GM23338 (cell line): ENCODE data around the gene POU2AF3. TPM values are rescaled to one million over a fixed set of nuclear protein-coding genes. Genes with fewer than 3 reads are reported as not detected.

Source experiments
- ATAC-seq: fragments of 200-7000 bp; cut with Tn5 transposase; 3 replicates; pipeline ENCODE4 v1.9.1; 2020
- DNase-seq: peaks from one replicate; pipeline ENCODE4 v3.0.0-alpha.2; 2015; ENCODE audit warnings: low spot score
- H2AFZ ChIP-seq: fragments of 200-600 bp; sonication (generic); 2 replicates; pipeline ENCODE4 v1.8.0; 2016; ENCODE audit warnings: antibody characterized with exemption, mild to moderate bottlenecking, moderate library complexity
- H3F3A ChIP-seq: fragments of 200-600 bp; sonication (generic); replicated peaks from 2 replicates; pipeline ENCODE4 v1.8.0; 2017; ENCODE audit warnings: antibody characterized with exemption, mixed run types, low read depth
- H3K27ac ChIP-seq: fragments of 200-600 bp; sonication (generic); 2 replicates; pipeline ENCODE4 v1.6.1; 2016; ENCODE audit warnings: low read depth
- H3K27me3 ChIP-seq: fragments of 200-600 bp; sonication (generic); 2 replicates; pipeline ENCODE4 v1.8.0; 2016; ENCODE audit warnings: mild to moderate bottlenecking, mixed run types, moderate library complexity; ENCODE audit not compliant: insufficient read depth
- H3K36me3 ChIP-seq: fragments of 200-600 bp; sonication (generic); 2 replicates; pipeline ENCODE4 v1.8.0; 2016; ENCODE audit warnings: mild to moderate bottlenecking; ENCODE audit not compliant: insufficient read depth
- H3K4me1 ChIP-seq: fragments of 200-600 bp; sonication (generic); 2 replicates; pipeline ENCODE4 v1.8.0; 2016; ENCODE audit warnings: mild to moderate bottlenecking, moderate library complexity; ENCODE audit not compliant: insufficient read depth
- H3K4me2 ChIP-seq: fragments of 200-600 bp; sonication (generic); 2 replicates; pipeline ENCODE4 v1.7.1; 2017; ENCODE audit warnings: mixed run types
- H3K4me3 ChIP-seq: fragments of 200-600 bp; sonication (generic); 2 replicates; pipeline ENCODE4 v1.6.1; 2016; ENCODE audit warnings: mixed run types
- H3K79me2 ChIP-seq: fragments of 200-600 bp; sonication (generic); replicated peaks from 2 replicates; pipeline ENCODE4 v1.8.0; 2017; ENCODE audit warnings: mild to moderate bottlenecking; ENCODE audit not compliant: insufficient read depth
- H3K9me2 ChIP-seq: fragments of 200-600 bp; sonication (generic); 2 replicates; pipeline ENCODE4 v1.8.0; 2017; ENCODE audit not compliant: insufficient read depth
- H4K20me1 ChIP-seq: fragments of 200-600 bp; sonication (generic); replicated peaks from 2 replicates; pipeline ENCODE4 v1.8.0; 2017; ENCODE audit warnings: mild to moderate bottlenecking; ENCODE audit not compliant: insufficient read depth
- H3K27ac Mint-ChIP-seq: 2 replicates; pipeline ENCODE4 v1.8.0; 2020; ENCODE audit warnings: inconsistent platforms, mild to moderate bottlenecking, moderate library complexity, mixed read lengths
- H3K27me3 Mint-ChIP-seq: 3 replicates; pipeline ENCODE4 v1.8.0; 2022; ENCODE audit warnings: low read depth, mild to moderate bottlenecking, moderate library complexity, mixed read lengths, inconsistent platforms; ENCODE audit not compliant: insufficient read depth, poor library complexity
- H3K36me3 Mint-ChIP-seq: 3 replicates; pipeline ENCODE4 v1.8.0; 2021; ENCODE audit warnings: low read depth, mild to moderate bottlenecking, inconsistent platforms, moderate library complexity, mixed read lengths
- H3K4me1 Mint-ChIP-seq: 3 replicates; pipeline ENCODE4 v1.8.0; 2020; ENCODE audit warnings: mild to moderate bottlenecking, inconsistent platforms, mixed read lengths
- H3K4me3 Mint-ChIP-seq: 3 replicates; pipeline ENCODE4 v1.8.0; 2021; ENCODE audit warnings: moderate library complexity, mild to moderate bottlenecking, inconsistent platforms, mixed read lengths
- H3K9me3 Mint-ChIP-seq: 3 replicates; pipeline ENCODE4 v1.8.0; 2020; ENCODE audit warnings: moderate library complexity, mild to moderate bottlenecking, inconsistent platforms, mixed read lengths
- CREB1 ChIP-seq: fragments of 250-450 bp; sonication (Bioruptor Pico); IDR thresholded peaks from 2 replicates; pipeline ENCODE4 v1.5.0; 2020; ENCODE audit warnings: low read depth, mild to moderate bottlenecking, moderate library complexity
- EZH2phosphoT487 ChIP-seq: fragments of 200-600 bp; sonication (generic); IDR thresholded peaks from one replicate; pipeline ENCODE4 v1.8.1; 2018; ENCODE audit warnings: antibody characterized with exemption; ENCODE audit not compliant: unreplicated experiment
- JUNB ChIP-seq: IDR thresholded peaks from one replicate; pipeline ENCODE4 v1.6.1; 2016; ENCODE audit warnings: antibody characterized with exemption; ENCODE audit not compliant: unreplicated experiment
- NANOG ChIP-seq: IDR thresholded peaks from 2 replicates; pipeline ENCODE4 v1.6.1; 2016; ENCODE audit warnings: antibody characterized with exemption, borderline replicate concordance
- POLR2AphosphoS5 ChIP-seq: IDR thresholded peaks from 2 replicates; pipeline ENCODE4 v1.6.1; 2016; ENCODE audit warnings: antibody characterized with exemption, low read depth
- ZNF331 ChIP-seq: fragments of 250-450 bp; sonication (Bioruptor Pico); IDR thresholded peaks from 2 replicates; pipeline ENCODE4 v1.5.0; 2020; ENCODE audit warnings: low read depth, mild to moderate bottlenecking, moderate library complexity
- polyA plus RNA-seq: library from polyadenylated mRNA; unstranded; fragments of >200 nt; fragmentation: Nextera tagmentation; extraction: Ambion mirVana; gene quantifications from 2 replicates; pipeline ENCODE4 v1.2.1, GENCODE V29; 2016
- total RNA-seq: library from RNA; depleted of rRNA; stranded (reverse); fragments of >200 nt; shearing (Covaris generic); gene quantifications from 2 replicates; pipeline ENCODE4 v1.2.3, GENCODE V29; 2014
- TF ChIP-seq, protein P1 (sequence below): IDR thresholded peaks from 2 replicates; pipeline ENCODE4 v1.6.1; 2016; ENCODE audit warnings: antibody characterized with exemption
- TF ChIP-seq, protein P2 (sequence below): IDR thresholded peaks from one replicate; pipeline ENCODE4 v1.6.1; 2018; ENCODE audit warnings: antibody characterized with exemption; ENCODE audit not compliant: unreplicated experiment
- TF ChIP-seq, protein P3 (sequence below), 2 experiments: fragments of 200-600 bp in 1 of 2; sonication (generic) in 1 of 2; conservative IDR thresholded peaks; 2 replicates each; pipeline versions ENCODE4 v1.5.1 to v1.6.1; 2016 to 2017; ENCODE audit warnings: antibody characterized with exemption in 2 of 2, low read depth in 2 of 2, mild to moderate bottlenecking in 2 of 2, moderate library complexity in 1 of 2

POU2AF3 gene
- total and polyA plus RNA-seq, 2 experiments from 2014 or later, result 2.7 to 3.4 TPM

DNA sequence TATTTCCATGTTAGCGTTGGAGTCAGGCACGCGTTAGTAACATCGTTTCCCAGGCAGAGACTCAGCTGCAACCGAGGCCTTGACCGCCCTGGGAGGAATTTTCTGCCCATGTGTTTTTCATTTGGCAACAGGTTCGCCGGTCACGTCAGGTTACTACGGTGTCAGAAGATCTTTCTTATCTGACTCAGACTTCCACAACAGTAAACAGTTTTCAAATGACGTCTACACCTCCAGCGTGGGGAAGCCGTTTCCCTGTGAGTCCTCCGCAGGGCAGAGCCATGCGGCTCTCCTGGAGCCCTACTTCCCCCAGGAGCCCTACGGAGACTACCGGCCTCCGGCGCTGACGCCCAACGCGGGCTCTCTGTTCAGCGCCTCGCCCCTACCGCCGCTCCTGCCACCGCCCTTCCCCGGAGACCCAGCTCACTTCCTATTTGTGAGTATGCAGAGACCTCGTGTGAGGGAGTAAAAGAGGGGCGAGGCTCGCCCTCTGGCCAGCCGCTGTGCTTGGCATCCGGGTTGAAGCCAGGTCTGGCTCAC lies 14.3 kb upstream of the POU2AF3 start:
- ATAC-seq (peak; percentile 84), DNase-seq (peak; percentile 36)
- H3K27ac Mint-ChIP-seq, result no peak overlapping the region

DNA sequence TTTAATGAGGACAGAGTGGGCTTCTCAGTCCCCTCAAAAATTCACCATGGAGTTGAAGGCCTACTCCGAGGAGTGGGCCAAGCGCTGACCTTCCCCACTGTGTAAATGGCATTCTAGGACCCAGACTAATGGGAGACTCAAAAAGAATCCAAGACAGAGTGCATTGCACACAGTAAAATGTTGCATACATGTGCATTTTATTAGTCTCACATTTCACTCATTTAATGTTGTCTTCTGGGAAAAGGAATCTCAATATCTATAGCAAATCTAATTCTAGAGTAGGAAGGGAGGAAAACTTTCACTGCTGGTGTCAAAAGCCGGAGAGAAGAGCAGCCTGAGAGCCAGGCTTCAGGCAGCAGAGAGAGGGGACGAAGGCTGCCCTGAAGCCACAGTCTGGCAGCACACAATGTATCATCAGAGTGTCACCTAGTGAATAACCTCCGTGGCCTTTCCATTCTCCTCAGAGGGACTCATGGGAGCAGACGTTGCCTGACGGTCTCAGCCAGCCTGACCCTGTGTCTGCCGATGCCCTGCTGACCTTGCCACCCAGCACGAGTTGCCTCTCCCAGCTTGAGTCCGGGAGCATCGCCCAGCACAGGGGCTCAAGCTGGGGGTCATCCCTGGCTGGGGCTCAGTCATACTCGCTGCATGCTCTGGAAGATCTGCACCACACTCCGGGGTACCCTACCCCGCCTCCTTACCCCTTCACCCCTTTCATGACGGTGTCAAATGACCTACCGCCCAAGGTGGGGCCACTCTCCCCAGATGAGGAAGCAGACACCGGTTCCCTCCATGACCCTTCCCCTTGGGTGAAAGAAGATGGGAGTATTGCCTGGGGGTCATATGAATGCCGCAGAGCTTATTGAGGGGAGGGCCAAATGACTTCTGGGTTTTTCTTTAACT lies 12.9 kb upstream of the POU2AF3 start:
- Histone ChIP-seq H3K27ac (no peak overlapping the region), H3K79me2 (no peaks in the 10 kb centered on the region), H3K9me2 (no peaks in the 10 kb centered on the region), H2AFZ (0 out of 2 replicates have a peak overlapping the region, but pooled peaks have one; percentile 72), H3K27me3 (no peaks in the 10 kb centered on the region), H3K4me2 (no peak overlapping the region), H3F3A (no peaks in the 10 kb centered on the region), H3K4me1 (no peaks in the 10 kb centered on the region), H3K4me3 (no peak overlapping the region), H4K20me1 (no peaks in the 10 kb centered on the region), H3K36me3 (no peaks in the 10 kb centered on the region)
- no peaks in the 10 kb centered on the region for H3K27me3 Mint-ChIP-seq
- DNase-seq (no peak), ATAC-seq (no peak)
- no peaks in the 10 kb centered on the region for H3K9me3 Mint-ChIP-seq
- H3K4me1 Mint-ChIP-seq, result peaks cover 5% of the 10 kb centered on the region; the same call in 1 of the 3 replicates
- no peak overlapping the region for H3K4me3 Mint-ChIP-seq
- H3K36me3 Mint-ChIP-seq, result no peaks in the 10 kb centered on the region
- no peak overlapping the region for H3K27ac Mint-ChIP-seq
- TF ChIP-seq JUNB (no peak), CREB1 (CRISPR knock-in tag) (no peak), EZH2phosphoT487 (no peak), NANOG (no peak), ZNF331 (CRISPR knock-in tag) (no peak), POLR2AphosphoS5 (no peak)
- TF ChIP-seq, protein P1, sequence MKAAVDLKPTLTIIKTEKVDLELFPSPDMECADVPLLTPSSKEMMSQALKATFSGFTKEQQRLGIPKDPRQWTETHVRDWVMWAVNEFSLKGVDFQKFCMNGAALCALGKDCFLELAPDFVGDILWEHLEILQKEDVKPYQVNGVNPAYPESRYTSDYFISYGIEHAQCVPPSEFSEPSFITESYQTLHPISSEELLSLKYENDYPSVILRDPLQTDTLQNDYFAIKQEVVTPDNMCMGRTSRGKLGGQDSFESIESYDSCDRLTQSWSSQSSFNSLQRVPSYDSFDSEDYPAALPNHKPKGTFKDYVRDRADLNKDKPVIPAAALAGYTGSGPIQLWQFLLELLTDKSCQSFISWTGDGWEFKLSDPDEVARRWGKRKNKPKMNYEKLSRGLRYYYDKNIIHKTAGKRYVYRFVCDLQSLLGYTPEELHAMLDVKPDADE, result no peak
- TF ChIP-seq, protein P2, sequence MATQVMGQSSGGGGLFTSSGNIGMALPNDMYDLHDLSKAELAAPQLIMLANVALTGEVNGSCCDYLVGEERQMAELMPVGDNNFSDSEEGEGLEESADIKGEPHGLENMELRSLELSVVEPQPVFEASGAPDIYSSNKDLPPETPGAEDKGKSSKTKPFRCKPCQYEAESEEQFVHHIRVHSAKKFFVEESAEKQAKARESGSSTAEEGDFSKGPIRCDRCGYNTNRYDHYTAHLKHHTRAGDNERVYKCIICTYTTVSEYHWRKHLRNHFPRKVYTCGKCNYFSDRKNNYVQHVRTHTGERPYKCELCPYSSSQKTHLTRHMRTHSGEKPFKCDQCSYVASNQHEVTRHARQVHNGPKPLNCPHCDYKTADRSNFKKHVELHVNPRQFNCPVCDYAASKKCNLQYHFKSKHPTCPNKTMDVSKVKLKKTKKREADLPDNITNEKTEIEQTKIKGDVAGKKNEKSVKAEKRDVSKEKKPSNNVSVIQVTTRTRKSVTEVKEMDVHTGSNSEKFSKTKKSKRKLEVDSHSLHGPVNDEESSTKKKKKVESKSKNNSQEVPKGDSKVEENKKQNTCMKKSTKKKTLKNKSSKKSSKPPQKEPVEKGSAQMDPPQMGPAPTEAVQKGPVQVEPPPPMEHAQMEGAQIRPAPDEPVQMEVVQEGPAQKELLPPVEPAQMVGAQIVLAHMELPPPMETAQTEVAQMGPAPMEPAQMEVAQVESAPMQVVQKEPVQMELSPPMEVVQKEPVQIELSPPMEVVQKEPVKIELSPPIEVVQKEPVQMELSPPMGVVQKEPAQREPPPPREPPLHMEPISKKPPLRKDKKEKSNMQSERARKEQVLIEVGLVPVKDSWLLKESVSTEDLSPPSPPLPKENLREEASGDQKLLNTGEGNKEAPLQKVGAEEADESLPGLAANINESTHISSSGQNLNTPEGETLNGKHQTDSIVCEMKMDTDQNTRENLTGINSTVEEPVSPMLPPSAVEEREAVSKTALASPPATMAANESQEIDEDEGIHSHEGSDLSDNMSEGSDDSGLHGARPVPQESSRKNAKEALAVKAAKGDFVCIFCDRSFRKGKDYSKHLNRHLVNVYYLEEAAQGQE, result no peak
- TF ChIP-seq, protein P3, sequence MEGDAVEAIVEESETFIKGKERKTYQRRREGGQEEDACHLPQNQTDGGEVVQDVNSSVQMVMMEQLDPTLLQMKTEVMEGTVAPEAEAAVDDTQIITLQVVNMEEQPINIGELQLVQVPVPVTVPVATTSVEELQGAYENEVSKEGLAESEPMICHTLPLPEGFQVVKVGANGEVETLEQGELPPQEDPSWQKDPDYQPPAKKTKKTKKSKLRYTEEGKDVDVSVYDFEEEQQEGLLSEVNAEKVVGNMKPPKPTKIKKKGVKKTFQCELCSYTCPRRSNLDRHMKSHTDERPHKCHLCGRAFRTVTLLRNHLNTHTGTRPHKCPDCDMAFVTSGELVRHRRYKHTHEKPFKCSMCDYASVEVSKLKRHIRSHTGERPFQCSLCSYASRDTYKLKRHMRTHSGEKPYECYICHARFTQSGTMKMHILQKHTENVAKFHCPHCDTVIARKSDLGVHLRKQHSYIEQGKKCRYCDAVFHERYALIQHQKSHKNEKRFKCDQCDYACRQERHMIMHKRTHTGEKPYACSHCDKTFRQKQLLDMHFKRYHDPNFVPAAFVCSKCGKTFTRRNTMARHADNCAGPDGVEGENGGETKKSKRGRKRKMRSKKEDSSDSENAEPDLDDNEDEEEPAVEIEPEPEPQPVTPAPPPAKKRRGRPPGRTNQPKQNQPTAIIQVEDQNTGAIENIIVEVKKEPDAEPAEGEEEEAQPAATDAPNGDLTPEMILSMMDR (conservative IDR thresholded peaks at IDR 0.05; ENCODE audit: low read depth in 2 of 2), result no peak

More for the DNA sequence above, 14.3 kb upstream of the POU2AF3 start:
- no peak overlapping the region for H3K4me3 Mint-ChIP-seq
- no peaks in the 10 kb centered on the region for H3K9me2 ChIP-seq
- H3K36me3 ChIP-seq, result no peaks in the 10 kb centered on the region
- H3K9me3 Mint-ChIP-seq, result no peaks in the 10 kb centered on the region
- H2AFZ ChIP-seq, result peak overlapping the region; percentile 90
- no peaks in the 10 kb centered on the region for H3K36me3 Mint-ChIP-seq
- H3K27me3 Mint-ChIP-seq, result no peaks in the 10 kb centered on the region
- H4K20me1 ChIP-seq, result no peaks in the 10 kb centered on the region
- H3K4me1 ChIP-seq, result no peaks in the 10 kb centered on the region
- H3K4me1 Mint-ChIP-seq, result peaks cover 5% of the 10 kb centered on the region; the same call in 1 of the 3 replicates
- no peaks in the 10 kb centered on the region for H3K27me3 ChIP-seq
- H3K4me2 ChIP-seq, result no peak overlapping the region
- no peaks in the 10 kb centered on the region for H3K79me2 ChIP-seq
- no peaks in the 10 kb centered on the region for H3F3A ChIP-seq
- H3K4me3 ChIP-seq, result no peak overlapping the region
- no peak overlapping the region for H3K27ac ChIP-seq
- TF ChIP-seq, protein P3 (conservative IDR thresholded peaks at IDR 0.05; ENCODE audit: low read depth in 2 of 2), result 0 out of 4 replicates have a peak, but pooled peaks of 1 of the 2 experiments have one; percentile 0
- TF ChIP-seq, protein P1, result no peak
